OCI-LY7 (cell line): ENCODE measurements around the gene LGR6. TPM values are rescaled to one million over a fixed set of nuclear protein-coding genes. Genes with fewer than 3 reads are reported as not detected.

Experiments
- BruUV-seq: library from RNA; stranded (reverse); fragments of 400-500 nt; replicated peaks from 2 replicates; lab custom pipeline; 2021; lab: Mats Ljungman, UMichigan
- CTCF ChIA-PET: fragments of 300-600 bp; sonication (Branson Sonifier 250); formaldehyde crosslinking; loops from one replicate; lab custom pipeline; 2022; ENCODE audit warnings: antibody characterized with exemption; ENCODE audit not compliant: unreplicated experiment; lab: Charles Lee
- POLR2A ChIA-PET: fragments of 300-600 bp; sonication (Branson Sonifier 250); formaldehyde crosslinking; loops from one replicate; lab custom pipeline; 2022; ENCODE audit warnings: antibody characterized with exemption; lab: Charles Lee
- DNase-seq: peaks from one replicate; pipeline ENCODE4 v3.0.0-alpha.2; 2015; ENCODE audit warnings: low spot score
- H2AFZ ChIP-seq: fragments of 200-600 bp; sonication (generic), shearing (Covaris generic); 2 replicates; pipeline ENCODE4 v1.6.1; 2014; ENCODE audit warnings: mild to moderate bottlenecking, antibody characterized with exemption, low read length, moderate library complexity
- H3K27ac ChIP-seq: fragments of 200-600 bp; sonication (generic); 2 replicates; pipeline ENCODE4 v1.5.1; 2014; ENCODE audit warnings: mixed run types, low read depth, mild to moderate bottlenecking, moderate library complexity, low read length, inconsistent platforms; ENCODE audit not compliant: poor library complexity, severe bottlenecking
- H3K36me3 ChIP-seq: fragments of 200-600 bp; sonication (generic); 2 replicates; pipeline ENCODE4 v1.6.1; 2014; ENCODE audit warnings: mild to moderate bottlenecking, antibody characterized with exemption, low read length, moderate library complexity, mixed read lengths; ENCODE audit not compliant: insufficient read depth
- H3K4me1 ChIP-seq: fragments of 200-600 bp; sonication (generic); 2 replicates; pipeline ENCODE4 v1.5.1; 2014; ENCODE audit warnings: mild to moderate bottlenecking, low read length; ENCODE audit not compliant: insufficient read depth, poor library complexity, severe bottlenecking
- H3K4me2 ChIP-seq: fragments of 200-600 bp; sonication (generic); 2 replicates; pipeline ENCODE4 v1.6.1; 2014; ENCODE audit warnings: mild to moderate bottlenecking, low read length
- H3K4me3 ChIP-seq: fragments of 200-600 bp; sonication (generic); 2 replicates; pipeline ENCODE4 v1.5.1; 2014; ENCODE audit warnings: mild to moderate bottlenecking, low read depth, low read length; ENCODE audit not compliant: poor library complexity, severe bottlenecking
- H3K79me2 ChIP-seq: fragments of 200-600 bp; sonication (generic); 2 replicates; pipeline ENCODE4 v1.6.1; 2016; ENCODE audit warnings: low read depth, mild to moderate bottlenecking, low read length, moderate library complexity, mixed read lengths; ENCODE audit not compliant: insufficient read depth
- H3K9me2 ChIP-seq: fragments of 200-600 bp; sonication (generic); 2 replicates; pipeline ENCODE4 v1.6.1; 2016; ENCODE audit warnings: mild to moderate bottlenecking, low read length, mixed read lengths; ENCODE audit not compliant: insufficient read depth
- H3K9me3 ChIP-seq: fragments of 200-600 bp; sonication (generic); 2 replicates; pipeline ENCODE4 v1.6.1; 2014; ENCODE audit warnings: mild to moderate bottlenecking, mixed run types, low read length, mixed read lengths
- H4K20me1 ChIP-seq: fragments of 200-600 bp; sonication (generic); 2 replicates; pipeline ENCODE4 v1.6.1; 2014; ENCODE audit warnings: mild to moderate bottlenecking, antibody characterized with exemption, low read length, moderate library complexity, mixed read lengths; ENCODE audit not compliant: insufficient read depth
- EZH2phosphoT487 ChIP-seq: fragments of 200-600 bp; sonication (generic); IDR thresholded peaks from 2 replicates; pipeline ENCODE4 v1.6.1; 2018; ENCODE audit warnings: low read depth, borderline replicate concordance, mild to moderate bottlenecking, mixed run types, antibody characterized with exemption, low read length, moderate library complexity, mixed read lengths
- intact Hi-C: fragments of 100-400 bp; cut with micrococcal nuclease; formaldehyde crosslinking; loops from one replicate; pipeline ENCODE4 v1.10.0; 2022; ENCODE audit not compliant: unreplicated experiment
- total RNA-seq, 2 experiments: library from RNA; depleted of rRNA in 1 of 2; stranded (reverse); fragments of >200 nt in 1 of 2; shearing (Covaris generic) in 1 of 2; gene quantifications; 2 replicates each; pipeline ENCODE4 v1.2.3, GENCODE V29; 2014 to 2022
- TF ChIP-seq, protein P1 (sequence below): fragments of 200-600 bp; sonication (generic); conservative IDR thresholded peaks from 2 replicates; pipeline ENCODE4 v1.5.1; 2014; ENCODE audit warnings: mild to moderate bottlenecking, antibody characterized with exemption, low read length, moderate library complexity, mixed read lengths

LGR6 gene
- total RNA-seq, 2 experiments from 2014 or later = not detected

DNA sequence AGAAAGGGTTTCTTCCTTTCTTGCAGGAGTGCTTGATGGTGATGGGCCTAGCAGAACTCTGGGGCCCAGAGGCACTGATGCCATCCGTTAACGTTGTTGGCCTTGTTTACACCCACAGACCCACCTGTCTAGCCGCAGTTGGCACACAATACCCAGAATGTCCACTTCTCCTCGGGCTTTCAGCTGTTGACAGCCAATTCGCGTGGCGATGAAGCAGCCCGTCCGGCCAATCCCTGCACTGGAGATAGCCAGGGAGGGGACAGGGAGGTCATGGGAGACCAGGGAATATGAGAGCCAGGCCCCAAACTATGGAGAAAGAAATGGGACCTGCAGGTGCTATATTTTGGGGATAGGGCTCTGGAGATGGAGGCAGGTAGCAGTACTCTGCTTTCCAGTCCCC is 43.4 kb upstream of the LGR6 start:
- H3K36me3 ChIP-seq = peaks cover 78% of the 10 kb centered on the region
- no TSS peak for BruUV-seq
- H3K27ac ChIP-seq = no peak overlapping the region
- H3K4me1 ChIP-seq = peaks cover 11% of the 10 kb centered on the region
- no peak overlapping the region for H3K4me2 ChIP-seq
- no peak for TF ChIP-seq EZH2phosphoT487
- TF ChIP-seq, protein P1, sequence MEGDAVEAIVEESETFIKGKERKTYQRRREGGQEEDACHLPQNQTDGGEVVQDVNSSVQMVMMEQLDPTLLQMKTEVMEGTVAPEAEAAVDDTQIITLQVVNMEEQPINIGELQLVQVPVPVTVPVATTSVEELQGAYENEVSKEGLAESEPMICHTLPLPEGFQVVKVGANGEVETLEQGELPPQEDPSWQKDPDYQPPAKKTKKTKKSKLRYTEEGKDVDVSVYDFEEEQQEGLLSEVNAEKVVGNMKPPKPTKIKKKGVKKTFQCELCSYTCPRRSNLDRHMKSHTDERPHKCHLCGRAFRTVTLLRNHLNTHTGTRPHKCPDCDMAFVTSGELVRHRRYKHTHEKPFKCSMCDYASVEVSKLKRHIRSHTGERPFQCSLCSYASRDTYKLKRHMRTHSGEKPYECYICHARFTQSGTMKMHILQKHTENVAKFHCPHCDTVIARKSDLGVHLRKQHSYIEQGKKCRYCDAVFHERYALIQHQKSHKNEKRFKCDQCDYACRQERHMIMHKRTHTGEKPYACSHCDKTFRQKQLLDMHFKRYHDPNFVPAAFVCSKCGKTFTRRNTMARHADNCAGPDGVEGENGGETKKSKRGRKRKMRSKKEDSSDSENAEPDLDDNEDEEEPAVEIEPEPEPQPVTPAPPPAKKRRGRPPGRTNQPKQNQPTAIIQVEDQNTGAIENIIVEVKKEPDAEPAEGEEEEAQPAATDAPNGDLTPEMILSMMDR = no peak
- H4K20me1 ChIP-seq = no peaks in the 10 kb centered on the region
- no peak for DNase-seq
- POLR2A ChIA-PET = interaction anchor here (0.7 to 1.0 kb wide), 2 partner anchors 165 to 1148 kb away, joined by 3 to 4 read pairs; no protein-coding TSS in a partner anchor
- no peaks in the 10 kb centered on the region for H3K9me3 ChIP-seq
- H2AFZ ChIP-seq = no peak overlapping the region
- no peak overlapping the region for H3K4me3 ChIP-seq
- no peaks in the 10 kb centered on the region for H3K9me2 ChIP-seq
- intact Hi-C loops = no loop called here
- CTCF ChIA-PET = no interaction called here
- no peaks in the 10 kb centered on the region for H3K79me2 ChIP-seq

DNA sequence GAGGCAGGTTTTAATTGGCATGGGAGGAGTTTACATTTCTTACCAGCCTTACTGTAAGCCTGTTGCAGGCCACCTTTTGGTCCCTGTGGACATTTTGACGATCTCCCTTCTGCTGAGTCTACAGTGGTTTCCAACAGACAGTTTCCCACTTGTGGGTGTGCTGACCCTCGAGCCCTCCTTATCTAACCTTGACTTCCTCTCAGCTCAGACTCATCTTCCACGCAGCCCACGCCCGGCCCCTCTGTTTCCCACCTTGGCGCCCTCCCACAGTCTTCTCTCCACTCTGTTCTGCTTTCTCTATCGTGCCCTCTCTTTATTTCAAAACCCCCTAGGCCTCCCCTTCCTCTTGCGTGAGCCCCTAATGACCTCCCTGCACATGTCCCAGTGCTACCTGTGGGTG is 43.0 kb upstream of the LGR6 start:
- TF ChIP-seq, protein P1 = no peak
- no peak for TF ChIP-seq EZH2phosphoT487
- H3K4me1 ChIP-seq = peaks cover 11% of the 10 kb centered on the region
- H3K36me3 ChIP-seq = peaks cover 82% of the 10 kb centered on the region
- no peaks in the 10 kb centered on the region for H3K9me2 ChIP-seq
- no peaks in the 10 kb centered on the region for H3K79me2 ChIP-seq
- no peak overlapping the region for H3K27ac ChIP-seq
- ChIA-PET CTCF (no interaction called here), POLR2A (interaction anchor here (1.0 kb wide), 1 partner anchor 165 kb away, joined by 4 read pairs; no protein-coding TSS in a partner anchor)
- DNase-seq = no peak
- intact Hi-C loops = no loop called here
- H4K20me1 ChIP-seq = no peaks in the 10 kb centered on the region
- H3K4me2 ChIP-seq = no peak overlapping the region
- BruUV-seq = no TSS peak
- H2AFZ ChIP-seq = no peak overlapping the region
- no peaks in the 10 kb centered on the region for H3K9me3 ChIP-seq
- H3K4me3 ChIP-seq = no peak overlapping the region

DNA sequence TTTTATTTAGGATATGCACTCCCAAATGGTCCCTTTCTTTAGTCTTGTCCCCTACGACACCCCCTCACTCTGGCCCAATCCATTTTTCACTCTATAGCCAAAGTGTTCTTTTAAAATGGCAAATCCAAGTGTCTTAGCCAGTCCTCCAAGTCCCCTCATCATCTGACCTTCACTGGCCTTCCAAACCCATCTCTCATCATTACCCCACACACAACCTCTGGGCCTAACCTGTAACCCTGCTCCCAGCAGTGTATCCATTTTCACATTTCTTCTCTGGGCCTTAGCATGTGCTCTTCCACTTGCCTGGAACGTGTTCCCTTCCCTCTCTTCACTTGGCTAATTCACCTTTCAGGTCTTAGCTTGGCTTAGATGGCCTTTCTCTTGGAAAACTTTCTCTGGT is 42.6 kb upstream of the LGR6 start:
- ChIA-PET CTCF (no interaction called here), POLR2A (no interaction called here)
- H3K27ac ChIP-seq = no peak overlapping the region
- no peak for DNase-seq
- no peak overlapping the region for H3K4me3 ChIP-seq
- no peaks in the 10 kb centered on the region for H4K20me1 ChIP-seq
- intact Hi-C loops = no loop called here
- BruUV-seq = no TSS peak
- no peaks in the 10 kb centered on the region for H3K9me3 ChIP-seq
- H3K4me2 ChIP-seq = no peak overlapping the region
- H3K4me1 ChIP-seq = peaks cover 15% of the 10 kb centered on the region
- no peaks in the 10 kb centered on the region for H3K9me2 ChIP-seq
- H3K36me3 ChIP-seq = peaks cover 86% of the 10 kb centered on the region
- H3K79me2 ChIP-seq = no peaks in the 10 kb centered on the region
- TF ChIP-seq, protein P1 = no peak
- TF ChIP-seq EZH2phosphoT487 = no peak
- H2AFZ ChIP-seq = no peak overlapping the region
